ENCODE measurements around the gene ATF2.

ATF2 gene

DNA sequence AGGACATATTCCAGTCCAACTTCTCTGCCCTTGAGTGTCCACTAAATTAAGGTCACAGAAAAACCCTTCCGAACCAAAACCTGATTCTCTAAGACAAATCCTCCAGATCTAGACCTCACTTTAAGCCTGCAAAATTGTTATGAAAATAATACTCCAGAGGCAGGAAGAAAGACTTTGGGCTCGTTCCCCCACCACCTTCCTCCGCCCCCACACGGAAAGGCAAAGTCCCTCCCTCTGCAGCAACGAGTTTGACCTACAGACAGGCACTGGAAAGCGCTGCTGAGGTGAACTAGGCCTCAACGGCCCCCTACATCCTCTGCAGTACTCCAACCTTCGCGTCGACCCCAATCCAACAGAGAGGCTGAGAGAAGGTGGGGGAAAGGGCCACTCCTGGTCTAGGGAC, 12.7 kb upstream of the ATF2 start:
- H3K4me3 ChIP-seq (ENCODE audit: control insufficient read depth, low read depth, low read length), result peak overlapping the region; percentile 99
- DNase-seq (ENCODE audit: low read depth), result no peak
- TF ChIP-seq, protein P1, sequence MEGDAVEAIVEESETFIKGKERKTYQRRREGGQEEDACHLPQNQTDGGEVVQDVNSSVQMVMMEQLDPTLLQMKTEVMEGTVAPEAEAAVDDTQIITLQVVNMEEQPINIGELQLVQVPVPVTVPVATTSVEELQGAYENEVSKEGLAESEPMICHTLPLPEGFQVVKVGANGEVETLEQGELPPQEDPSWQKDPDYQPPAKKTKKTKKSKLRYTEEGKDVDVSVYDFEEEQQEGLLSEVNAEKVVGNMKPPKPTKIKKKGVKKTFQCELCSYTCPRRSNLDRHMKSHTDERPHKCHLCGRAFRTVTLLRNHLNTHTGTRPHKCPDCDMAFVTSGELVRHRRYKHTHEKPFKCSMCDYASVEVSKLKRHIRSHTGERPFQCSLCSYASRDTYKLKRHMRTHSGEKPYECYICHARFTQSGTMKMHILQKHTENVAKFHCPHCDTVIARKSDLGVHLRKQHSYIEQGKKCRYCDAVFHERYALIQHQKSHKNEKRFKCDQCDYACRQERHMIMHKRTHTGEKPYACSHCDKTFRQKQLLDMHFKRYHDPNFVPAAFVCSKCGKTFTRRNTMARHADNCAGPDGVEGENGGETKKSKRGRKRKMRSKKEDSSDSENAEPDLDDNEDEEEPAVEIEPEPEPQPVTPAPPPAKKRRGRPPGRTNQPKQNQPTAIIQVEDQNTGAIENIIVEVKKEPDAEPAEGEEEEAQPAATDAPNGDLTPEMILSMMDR (IDR thresholded peaks at IDR 0.05; ENCODE audit: control insufficient read depth, insufficient read depth, low read depth, low read length, missing control alignments), result no peak

DNA sequence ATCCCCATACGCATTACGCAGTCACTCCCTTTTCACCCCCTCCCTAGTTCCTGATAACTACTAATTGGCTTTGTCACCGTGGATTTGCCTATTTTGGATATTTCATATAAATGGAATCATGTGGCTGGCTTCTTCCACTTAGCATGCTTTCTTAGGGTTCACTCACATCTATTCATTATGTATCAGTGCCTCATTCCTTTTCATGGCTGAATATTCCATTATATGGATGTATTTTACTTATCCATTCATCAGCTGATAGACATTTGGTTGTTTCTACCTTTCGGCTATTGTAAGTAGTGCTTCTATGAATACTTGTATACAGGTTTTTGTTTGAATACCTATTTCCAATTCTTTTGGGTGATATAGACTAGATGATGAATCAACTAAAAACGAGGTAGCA, 8.6 kb upstream of the ATF2 start:
- TF ChIP-seq, protein P1 (IDR thresholded peaks at IDR 0.05; ENCODE audit: control insufficient read depth, insufficient read depth, low read depth, low read length, missing control alignments), result no peak

DNA sequence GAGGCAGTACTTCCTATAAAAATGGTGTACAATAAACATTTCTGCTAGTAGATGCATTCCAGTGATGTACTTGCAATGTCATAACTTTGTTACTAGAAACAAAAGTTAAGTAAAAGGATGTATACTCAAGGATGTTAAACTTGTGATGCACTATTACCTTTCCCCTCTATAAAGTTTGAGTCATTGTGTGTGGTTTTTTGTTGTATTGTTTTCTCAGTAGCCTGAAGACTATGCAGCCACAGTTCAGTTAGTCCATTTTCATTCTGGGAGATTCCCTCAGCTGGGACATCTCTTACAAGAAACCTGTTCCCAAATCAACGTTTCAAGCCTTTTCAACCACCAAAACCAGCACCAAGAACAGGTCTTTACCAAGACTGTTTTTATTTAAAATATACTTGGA, 7.9 kb upstream of the ATF2 start:
- TF ChIP-seq, protein P1 (IDR thresholded peaks at IDR 0.05; ENCODE audit: control insufficient read depth, insufficient read depth, low read depth, low read length, missing control alignments), result no peak
- no peak overlapping the region for H3K4me3 ChIP-seq (ENCODE audit: control insufficient read depth, low read depth, low read length)
- DNase-seq (ENCODE audit: low read depth), result no peak

More for the DNA sequence above, 8.6 kb upstream of the ATF2 start:
- DNase-seq (ENCODE audit: low read depth), result no peak
- no peak overlapping the region for H3K4me3 ChIP-seq (ENCODE audit: control insufficient read depth, low read depth, low read length)

DNA sequence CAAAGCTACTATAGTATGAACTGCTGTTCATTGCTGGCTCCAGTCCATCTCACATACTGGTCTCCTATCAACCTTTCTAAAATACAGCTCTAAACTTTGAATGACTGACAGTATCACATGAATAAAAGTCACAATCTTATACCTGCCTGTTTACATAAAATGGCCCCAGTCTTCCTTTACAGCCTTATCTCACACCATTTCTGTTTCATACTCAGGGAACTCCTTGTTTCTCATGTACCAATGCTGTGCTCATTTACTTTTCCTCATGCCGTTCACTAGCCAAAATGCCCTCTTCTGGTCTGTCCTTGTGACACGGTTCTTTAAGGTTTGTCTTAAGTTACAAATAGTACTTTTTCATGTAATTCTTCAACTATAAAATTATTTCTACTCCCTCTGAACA, 7.3 kb upstream of the ATF2 start:
- DNase-seq (ENCODE audit: low read depth), result no peak
- H3K4me3 ChIP-seq (ENCODE audit: control insufficient read depth, low read depth, low read length), result no peak overlapping the region
- TF ChIP-seq, protein P1 (IDR thresholded peaks at IDR 0.05; ENCODE audit: control insufficient read depth, insufficient read depth, low read depth, low read length, missing control alignments), result no peak

DNA sequence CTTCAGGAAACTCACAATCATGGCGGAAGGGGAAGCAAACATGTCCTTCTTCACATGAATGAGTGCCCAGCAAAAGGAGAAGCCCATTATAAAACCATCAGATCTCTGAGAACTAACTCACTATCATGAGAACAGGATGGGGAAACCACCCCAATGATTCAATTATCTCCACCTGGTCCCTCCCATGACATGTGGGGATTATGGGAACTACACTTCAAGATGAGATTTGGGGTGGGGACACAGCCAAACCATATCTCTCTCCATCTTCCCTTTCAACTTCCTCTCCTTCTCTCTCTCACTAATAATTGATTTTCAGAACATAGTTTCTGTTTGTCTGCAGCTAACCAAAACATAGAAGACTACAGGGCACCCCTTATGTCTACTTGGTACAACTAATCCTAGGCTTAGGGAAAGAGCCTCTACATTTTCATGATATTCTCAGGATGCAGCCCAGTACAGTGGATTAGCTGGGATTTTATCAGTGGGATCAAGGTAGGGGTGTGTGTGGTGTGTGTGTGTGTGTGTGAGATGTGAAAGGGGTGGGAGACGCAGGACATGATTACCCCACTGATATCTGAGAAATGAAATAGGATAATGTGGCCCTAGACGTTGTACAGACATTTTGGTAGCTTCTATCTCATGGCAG, 2.8 kb upstream of the ATF2 start:
- DNase-seq (ENCODE audit: low read depth), result no peak
- H3K4me3 ChIP-seq (ENCODE audit: control insufficient read depth, low read depth, low read length), result no peak overlapping the region
- TF ChIP-seq, protein P1 (IDR thresholded peaks at IDR 0.05; ENCODE audit: control insufficient read depth, insufficient read depth, low read depth, low read length, missing control alignments), result no peak

DNA sequence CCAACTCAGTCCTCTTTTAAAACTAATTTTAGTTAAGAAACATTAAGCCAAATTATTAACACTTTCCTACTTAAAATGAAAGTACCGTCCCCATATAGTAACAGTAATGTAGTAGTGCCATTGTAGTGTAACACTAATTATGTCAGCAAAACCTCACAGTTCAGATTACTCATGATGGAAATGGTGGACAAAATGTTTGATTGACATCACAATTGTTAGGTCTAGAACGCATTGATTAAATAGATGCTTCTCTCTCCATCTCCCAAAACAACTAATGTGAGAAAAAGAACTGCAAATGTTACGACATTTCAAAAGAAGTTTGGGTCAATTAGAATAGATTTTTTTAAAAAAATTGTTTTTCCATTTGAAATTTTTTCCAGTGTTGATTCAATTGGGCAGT, 1.2 kb upstream of the ATF2 start:
- DNase-seq (ENCODE audit: low read depth), result no peak
- no peak overlapping the region for H3K4me3 ChIP-seq (ENCODE audit: control insufficient read depth, low read depth, low read length)
- TF ChIP-seq, protein P1 (IDR thresholded peaks at IDR 0.05; ENCODE audit: control insufficient read depth, insufficient read depth, low read depth, low read length, missing control alignments), result no peak
